Adrenal gland (tissue), 5 donors: Measurements from ENCODE around the gene SSX2IP.
"Not testable (repeated sequence)": the region's sequence is repeated elsewhere in the genome, so short reads cannot be mapped to it uniquely, and the experiment has no call there.

Experiments used
- POLR2A ChIP-seq, 2 donors: fragments of 450-650 bp; IDR thresholded peaks; one replicate each; pipeline ENCODE4 v1.6.1; 2017; ENCODE audit warnings: antibody characterized with exemption in 2 of 2, mild to moderate bottlenecking in 2 of 2, moderate library complexity in 1 of 2
- TF ChIP-seq, protein P1 (sequence below), 6 experiments: fragments of 450-650 bp in 4 of 6; fragments of 200-600 bp in 2 of 6; sonication (generic) in 1 of 6; IDR thresholded peaks; 1 replicate in 5 of 6; 2 replicates in 1 of 6; pipeline versions ENCODE4 v1.5.1 to v1.8.0; 2016 to 2021; ENCODE audit warnings: antibody characterized with exemption in 6 of 6, mild to moderate bottlenecking in 2 of 6, moderate library complexity in 1 of 6
- donor health status: DM: no; HTN: no; CAD: no.

DNA sequence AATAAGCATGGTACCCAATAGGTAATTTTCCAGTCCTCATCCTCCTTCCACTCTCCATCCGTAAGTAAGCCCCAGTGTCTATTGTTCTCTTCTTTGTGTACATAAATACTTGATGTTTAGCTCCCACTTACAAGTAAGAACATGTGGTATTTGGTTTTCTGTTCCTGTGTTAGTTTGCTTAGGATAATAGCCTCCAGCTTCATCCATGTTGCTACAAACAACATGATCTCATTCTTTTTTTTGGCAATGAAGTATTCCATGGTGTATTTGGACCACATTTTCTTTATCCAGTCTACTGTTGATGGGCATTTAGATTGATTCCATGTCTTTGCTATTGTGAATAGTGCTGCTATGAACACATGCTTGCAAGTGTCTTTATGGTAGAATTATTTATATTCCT lies 37.5 kb upstream of the SSX2IP start:
- TF ChIP-seq, protein P1, sequence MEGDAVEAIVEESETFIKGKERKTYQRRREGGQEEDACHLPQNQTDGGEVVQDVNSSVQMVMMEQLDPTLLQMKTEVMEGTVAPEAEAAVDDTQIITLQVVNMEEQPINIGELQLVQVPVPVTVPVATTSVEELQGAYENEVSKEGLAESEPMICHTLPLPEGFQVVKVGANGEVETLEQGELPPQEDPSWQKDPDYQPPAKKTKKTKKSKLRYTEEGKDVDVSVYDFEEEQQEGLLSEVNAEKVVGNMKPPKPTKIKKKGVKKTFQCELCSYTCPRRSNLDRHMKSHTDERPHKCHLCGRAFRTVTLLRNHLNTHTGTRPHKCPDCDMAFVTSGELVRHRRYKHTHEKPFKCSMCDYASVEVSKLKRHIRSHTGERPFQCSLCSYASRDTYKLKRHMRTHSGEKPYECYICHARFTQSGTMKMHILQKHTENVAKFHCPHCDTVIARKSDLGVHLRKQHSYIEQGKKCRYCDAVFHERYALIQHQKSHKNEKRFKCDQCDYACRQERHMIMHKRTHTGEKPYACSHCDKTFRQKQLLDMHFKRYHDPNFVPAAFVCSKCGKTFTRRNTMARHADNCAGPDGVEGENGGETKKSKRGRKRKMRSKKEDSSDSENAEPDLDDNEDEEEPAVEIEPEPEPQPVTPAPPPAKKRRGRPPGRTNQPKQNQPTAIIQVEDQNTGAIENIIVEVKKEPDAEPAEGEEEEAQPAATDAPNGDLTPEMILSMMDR (IDR thresholded peaks at IDR 0.05) = not testable (repeated sequence)
- TF ChIP-seq POLR2A (IDR thresholded peaks at IDR 0.05) = not testable (repeated sequence)
